Stimulated activated CD4-positive, alpha-beta T cell treated with anti-CD3 and anti-CD28 coated beads, Interleukin-4, amount 100 ng/mL, for 4 hours (primary cell): ENCODE measurements around the gene CHCHD10.

Experiments
- DNase-seq, 2 experiments: peaks; one replicate each; pipeline ENCODE4 v3.0.0-alpha.2; 2020

Gene CHCHD10

GRCh38 chr22:23769321-23769965 lies 1.7 kb upstream of the CHCHD10 start:
- DNase-seq = no peak

- no peak for DNase-seq
Measured at GRCh38 chr22:23767303-23767672, 484 bp downstream of the CHCHD10 start.

DNA sequence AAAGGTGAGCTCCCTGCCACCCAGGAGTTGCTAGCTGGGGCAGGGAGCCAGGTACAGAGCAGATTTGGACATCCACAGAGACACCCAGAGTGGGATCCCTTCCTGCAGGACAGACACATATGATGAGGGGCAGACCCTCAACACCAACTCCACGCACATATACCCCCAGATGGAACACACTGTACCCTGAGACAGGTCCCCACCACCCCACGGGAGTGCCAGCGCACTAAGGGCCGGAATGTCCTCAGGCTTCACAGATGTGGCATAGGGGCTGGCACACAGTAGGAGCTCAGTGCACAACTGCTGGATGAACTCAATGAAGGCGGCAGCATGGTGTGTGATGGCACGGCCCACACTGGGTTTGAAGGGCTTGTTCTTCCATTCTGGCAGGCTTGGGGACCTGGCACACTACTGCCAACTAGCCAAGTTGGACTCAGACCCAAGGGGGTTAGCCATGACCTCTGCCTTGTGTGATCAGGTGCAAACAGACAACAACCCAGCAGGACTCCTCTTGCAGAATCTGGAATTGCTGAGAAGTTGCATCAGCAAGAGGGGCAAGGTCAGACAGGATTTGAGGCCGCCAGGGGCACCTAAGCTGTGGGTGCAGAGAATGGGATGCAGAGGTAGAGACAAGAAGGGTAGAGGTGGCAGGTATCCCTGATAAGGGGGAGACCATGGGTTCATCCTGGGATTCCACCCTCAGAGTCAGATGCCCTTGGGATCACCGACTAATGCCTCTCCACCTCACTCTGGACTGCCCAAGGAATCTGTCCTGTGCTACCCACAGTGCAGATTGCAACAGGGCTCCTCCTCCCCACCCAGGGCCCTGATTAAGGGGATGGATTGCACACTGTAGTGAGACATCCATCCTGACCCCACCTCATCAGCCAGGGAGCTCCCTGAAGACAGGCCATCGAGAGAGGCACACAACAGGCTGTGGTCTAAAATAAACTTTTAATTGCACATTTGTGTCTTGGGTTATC lies 2.6 kb downstream of the CHCHD10 start:
- no peak for DNase-seq

- DNase-seq = no peak
Measured at GRCh38 chr22:23763954-23764353, 3.8 kb downstream of the CHCHD10 start.

- DNase-seq = peak; percentile 52 to 63
Measured at GRCh38 chr22:23763579-23763945, 4.2 kb downstream of the CHCHD10 start.

DNA sequence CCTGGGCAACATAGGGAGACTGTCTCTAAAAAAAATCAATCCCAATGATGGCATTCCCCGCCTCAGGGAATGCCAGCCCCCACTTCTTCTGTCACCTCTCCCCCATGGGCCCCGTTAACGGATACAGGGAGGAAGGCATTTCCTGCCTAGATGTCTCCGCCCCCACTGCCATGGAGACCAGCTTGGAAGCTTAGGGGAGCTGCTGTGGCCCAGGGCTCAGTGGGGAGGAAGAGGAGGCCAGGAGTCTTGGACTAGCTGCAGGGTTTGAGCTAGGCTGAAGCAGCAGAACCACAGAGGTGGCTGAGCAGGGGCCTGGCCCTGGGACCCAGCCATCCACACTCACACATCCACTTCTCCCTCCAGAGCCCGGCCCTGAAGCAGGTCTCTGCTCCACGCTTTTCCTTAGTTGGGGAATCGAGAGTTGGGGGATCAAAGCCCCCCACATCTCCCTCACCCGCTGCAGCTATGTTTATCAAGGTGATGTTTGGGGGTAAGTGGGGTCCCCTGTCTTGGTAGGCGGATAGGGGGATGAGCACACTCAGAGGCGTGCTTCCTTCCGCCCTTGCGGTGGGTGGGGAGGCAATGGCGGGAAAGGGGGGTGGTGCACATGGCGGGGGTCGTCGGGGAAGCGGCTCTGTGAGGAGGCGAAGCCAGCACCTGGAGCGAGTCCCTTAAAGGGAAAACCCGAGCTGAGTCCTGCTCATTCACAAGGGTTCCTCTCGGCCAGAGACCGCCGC lies 4.8 kb downstream of the CHCHD10 start, which contains the start of gene C22orf15:
TSS of gene C22orf15 (plus strand) at position 149 of the 737 bp plus-strand sequence. CDS start at position 466, 317 bp downstream.
- no peak for DNase-seq

DNA sequence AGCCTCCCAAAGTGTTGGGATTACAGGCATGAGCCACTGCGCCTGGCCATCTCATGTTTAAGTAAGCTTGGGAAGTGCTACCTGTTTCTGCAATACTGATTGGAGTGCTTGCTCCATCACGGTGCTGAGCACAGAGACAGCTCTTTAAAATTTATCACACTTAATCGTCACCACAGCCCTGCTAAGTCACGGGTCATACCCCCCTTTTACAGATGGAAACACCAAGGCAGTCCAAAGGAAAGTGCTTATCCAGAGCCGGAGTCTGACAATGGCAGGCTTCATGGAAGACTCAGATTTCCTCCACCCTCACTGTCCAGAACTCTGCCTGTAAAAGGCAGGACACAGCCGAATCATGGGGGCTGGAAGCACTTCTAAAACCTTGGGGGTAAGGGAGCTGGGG lies 7.7 kb downstream of the CHCHD10 start:
- no peak for DNase-seq

- DNase-seq = no peak
Measured at GRCh38 chr22:23759566-23759965, 8.2 kb downstream of the CHCHD10 start.

DNA sequence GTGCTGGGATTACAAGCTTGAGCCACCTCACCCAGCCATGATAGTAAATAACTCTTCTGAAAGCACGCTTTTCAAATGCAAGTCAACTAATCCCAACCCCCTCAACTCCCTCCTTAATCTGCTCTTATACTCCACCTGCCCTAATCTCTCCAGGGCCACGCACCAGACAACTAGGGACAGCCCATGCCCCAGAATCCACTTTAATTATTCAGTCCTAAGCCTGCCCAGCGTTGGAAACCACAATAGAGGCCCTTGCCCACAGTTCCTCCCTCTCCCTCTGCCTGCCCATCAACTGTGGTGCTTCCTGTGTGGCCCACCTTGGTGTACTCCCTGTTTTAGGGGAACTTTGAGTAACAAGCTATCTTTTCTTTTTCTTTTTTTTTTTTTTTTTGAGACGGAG lies 10.9 kb downstream of the CHCHD10 start:
- DNase-seq = no peak

DNA sequence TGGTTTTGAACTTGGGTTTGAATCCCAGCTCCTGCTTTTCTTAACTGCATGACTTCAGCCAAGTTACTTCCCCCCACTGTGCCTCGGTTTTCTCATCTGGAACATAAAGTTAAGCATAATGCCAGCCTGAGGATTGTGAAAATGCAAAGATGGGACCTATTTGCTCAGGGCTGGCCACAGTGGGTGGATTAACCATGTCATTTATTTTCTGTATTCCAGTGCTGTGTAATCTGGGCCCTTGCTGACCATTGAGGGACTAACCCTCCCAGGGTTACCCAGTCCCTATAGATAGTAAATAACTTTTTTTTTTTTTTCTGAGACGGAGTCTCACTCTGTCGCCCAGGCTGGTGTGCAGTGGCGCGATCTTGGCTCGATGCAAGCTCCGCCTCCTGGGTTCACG lies 12.1 kb downstream of the CHCHD10 start:
- no peak for DNase-seq

GRCh38 chr22:23754980-23755636 lies 12.7 kb downstream of the CHCHD10 start:
- DNase-seq = no peak

- DNase-seq = no peak
Measured at GRCh38 chr22:23754220-23754919, 13.4 kb downstream of the CHCHD10 start, which contains the start of gene VPREB3. TSS of gene VPREB3 (minus strand) at chr22:23754425. CDS start at chr22:23754363, 62 bp downstream.

DNA sequence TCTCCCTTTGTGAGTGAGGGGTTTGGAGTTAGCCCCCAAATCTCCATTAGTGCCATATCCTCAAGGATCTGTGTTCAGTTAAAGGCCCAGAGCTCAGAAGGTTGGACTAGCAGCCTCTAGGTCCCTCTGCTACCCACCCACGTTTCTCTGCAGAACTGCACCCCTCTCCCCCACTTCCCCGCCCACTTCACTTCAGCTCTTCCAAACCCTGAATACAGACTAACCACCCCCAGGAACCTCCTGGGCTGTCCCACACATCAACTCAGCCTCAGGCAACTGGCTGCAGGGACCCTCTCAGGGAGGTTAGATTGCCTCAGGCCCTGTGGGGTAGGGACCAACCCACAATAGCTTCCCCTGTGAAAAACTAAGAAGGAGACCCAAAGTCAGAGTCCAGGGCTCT lies 14.4 kb downstream of the CHCHD10 start:
- no peak for DNase-seq

DNA sequence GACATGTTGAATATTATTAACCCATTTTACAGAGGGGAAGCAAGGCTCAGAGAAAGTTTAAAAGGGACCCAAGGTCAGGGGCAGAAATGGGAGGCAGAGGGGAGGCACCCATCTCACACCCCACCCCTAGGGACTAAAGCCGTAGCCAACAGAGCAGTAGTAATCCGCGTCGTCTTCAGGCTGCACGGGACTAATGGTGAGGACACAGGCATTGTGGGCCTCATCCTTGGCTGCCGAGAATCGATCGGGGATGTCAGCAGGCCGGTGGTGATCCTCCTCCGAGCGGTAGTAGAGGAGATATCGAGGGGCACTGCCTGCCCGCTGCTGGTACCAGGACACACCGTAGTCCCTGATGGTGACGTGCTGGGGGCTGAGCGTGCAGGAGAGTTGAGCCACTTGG lies 15.0 kb downstream of the CHCHD10 start:
- no peak for DNase-seq

GRCh38 chr22:23752090-23752691 lies 15.6 kb downstream of the CHCHD10 start:
- no peak for DNase-seq

DNA sequence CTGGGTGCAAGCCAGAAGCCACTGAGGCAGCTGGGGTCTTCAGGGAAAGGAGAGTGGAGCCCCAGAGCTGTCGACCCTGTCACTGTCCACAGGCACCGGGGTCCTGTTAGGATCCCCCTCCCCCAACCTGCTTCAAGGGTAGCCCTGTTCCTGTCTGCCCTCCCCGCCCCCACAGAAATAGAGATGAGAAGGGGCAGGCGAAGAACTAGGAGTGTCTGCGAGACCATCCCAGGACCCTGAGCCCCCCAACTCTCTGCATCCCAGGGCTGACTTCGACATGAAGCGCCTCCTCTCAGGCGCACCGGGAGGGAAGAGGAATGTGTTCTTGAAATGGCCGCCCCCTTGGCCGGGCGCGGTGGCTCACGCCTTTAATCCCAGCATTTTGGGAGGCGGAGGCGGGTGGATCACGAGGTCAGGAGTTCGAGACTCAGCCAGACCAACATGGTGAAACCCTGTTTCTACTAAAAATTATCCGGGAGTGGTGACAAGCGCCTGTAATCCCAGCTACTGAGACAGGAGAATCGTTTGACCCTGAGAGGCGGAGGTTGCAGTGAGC lies 16.3 kb downstream of the CHCHD10 start:
- DNase-seq = no peak

DNA sequence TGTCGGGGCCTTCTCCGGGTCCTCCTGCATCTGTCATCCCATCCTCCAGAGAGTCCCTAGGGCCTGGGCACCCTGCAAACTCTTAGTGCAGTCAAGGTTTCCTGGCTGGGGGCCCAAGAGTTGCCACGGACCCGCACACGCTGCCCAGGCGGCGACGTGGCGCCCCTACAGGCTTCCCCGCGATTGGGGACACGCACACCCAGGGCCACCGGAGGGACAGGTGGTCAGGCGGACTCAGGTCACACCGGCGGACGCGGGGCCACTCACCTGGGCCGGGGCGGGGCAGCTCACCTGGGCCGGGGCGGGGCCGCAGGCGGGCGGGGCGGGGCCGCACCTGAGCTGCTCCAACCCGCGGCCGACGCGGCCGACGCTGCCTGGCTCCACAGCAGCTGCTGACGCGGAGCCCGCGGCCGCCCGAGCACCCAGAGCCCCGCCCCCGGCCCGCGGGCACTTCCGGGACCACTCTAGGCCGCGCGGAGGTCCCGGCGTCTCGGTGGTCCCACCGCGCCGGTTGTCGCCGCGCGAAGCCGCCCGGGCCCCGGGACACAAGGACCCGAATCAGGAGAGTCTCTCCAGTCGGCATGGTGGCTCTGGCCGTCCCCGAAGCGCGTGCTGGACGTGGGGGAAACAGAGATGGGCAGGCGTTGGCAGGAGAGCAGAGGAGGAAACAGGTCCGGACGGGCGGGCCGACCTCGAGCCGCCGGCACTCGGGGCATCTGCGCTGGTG lies 16.9 kb downstream of the CHCHD10 start, which contains the start of gene ZNF70:
TSS of gene ZNF70 (minus strand) at position 399 of the 727 bp plus-strand sequence. CDS start 5,972 bp downstream, outside the sequence.
- peak; percentile 83 to 86 for DNase-seq

- no peak for DNase-seq
Measured at GRCh38 chr22:23750367-23750713, 17.4 kb downstream of the CHCHD10 start.

DNA sequence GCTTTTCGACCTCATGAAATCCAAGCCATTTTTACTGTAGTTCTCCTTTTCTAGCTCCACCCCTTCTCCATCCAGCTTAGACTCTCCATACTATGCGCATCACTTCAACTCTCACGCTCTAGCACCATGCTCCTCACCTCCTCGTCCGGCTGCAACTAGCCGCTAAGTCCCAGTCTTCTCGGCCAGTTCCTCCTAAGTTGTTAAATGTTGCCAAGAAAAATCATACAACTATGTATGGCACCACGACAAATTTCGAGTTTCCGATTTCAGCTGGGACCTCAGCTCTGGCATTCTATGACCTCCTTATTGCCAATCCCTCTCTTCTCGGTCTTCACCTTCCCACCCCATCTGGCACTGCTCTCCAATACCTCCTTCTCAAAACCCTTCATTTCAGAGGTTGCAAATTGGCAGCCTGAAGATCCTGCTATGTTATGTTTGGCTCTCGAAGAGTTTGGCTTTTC lies 17.9 kb downstream of the CHCHD10 start:
- DNase-seq = no peak

DNA sequence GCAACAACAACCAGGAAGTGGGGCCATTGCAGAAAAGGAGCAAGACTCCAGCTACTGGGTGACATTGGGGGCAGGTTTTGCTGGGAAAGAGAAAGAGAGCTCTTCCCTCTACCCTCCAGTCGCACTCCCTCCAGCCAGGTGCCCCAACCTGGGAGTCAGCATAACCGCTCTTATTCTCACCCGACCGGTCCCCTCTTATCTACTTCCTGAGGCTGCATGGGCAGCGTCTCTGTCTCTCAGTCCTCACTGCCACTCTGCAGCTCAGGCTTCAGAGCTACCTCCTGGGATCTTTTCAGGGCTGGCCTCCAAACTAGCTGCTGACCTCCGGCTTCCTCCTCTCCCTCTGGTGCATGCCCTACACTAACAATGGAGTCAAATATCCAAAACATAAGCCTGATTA lies 22.0 kb downstream of the CHCHD10 start:
- no peak for DNase-seq
